WTC11 (cell line): ENCODE measurements around the gene MORC1. TPM values are rescaled to one million over a fixed set of nuclear protein-coding genes. Genes with fewer than 3 reads are reported as not detected.

Experiments
- ATAC-seq: fragments of 200-7000 bp; cut with Tn5 transposase; 2 replicates; pipeline ENCODE4 v1.10.0; 2021; ENCODE audit warnings: mild to moderate bottlenecking, moderate library complexity
- CTCF ChIA-PET: fragments of 300-600 bp; sonication (Branson Sonifier 250); formaldehyde crosslinking; loops from one replicate; lab custom pipeline; 2021; ENCODE audit warnings: antibody characterized with exemption; lab: Charles Lee
- POLR2A ChIA-PET: fragments of 350-600 bp; sonication (Branson Sonifier 250); formaldehyde crosslinking; loops from one replicate; lab custom pipeline; 2021; ENCODE audit warnings: antibody characterized with exemption; lab: Charles Lee
- DNase-seq: peaks from one replicate; pipeline ENCODE4 v3.0.0; 2021; ENCODE audit warnings: low spot score
- H3K27ac Mint-ChIP-seq: 2 replicates; pipeline ENCODE4 v1.8.0; 2021; ENCODE audit warnings: mixed read lengths
- H3K27me3 Mint-ChIP-seq: 2 replicates; pipeline ENCODE4 v1.8.0; 2021; ENCODE audit warnings: low read depth, mild to moderate bottlenecking, moderate library complexity, mixed read lengths
- H3K36me3 Mint-ChIP-seq: 2 replicates; pipeline ENCODE4 v1.8.0; 2021; ENCODE audit warnings: mixed read lengths
- H3K4me1 Mint-ChIP-seq: 2 replicates; pipeline ENCODE4 v1.8.0; 2022; ENCODE audit warnings: mixed read lengths
- H3K4me3 Mint-ChIP-seq: 2 replicates; pipeline ENCODE4 v1.8.0; 2021; ENCODE audit warnings: mild to moderate bottlenecking, moderate library complexity, mixed read lengths
- H3K9me3 Mint-ChIP-seq: 2 replicates; pipeline ENCODE4 v1.8.0; 2021; ENCODE audit warnings: mixed read lengths
- AFF4 ChIP-seq: sonication (generic); formaldehyde crosslinking; IDR thresholded peaks from 2 replicates; pipeline ENCODE4 v1.8.1; 2023; ENCODE audit warnings: mild to moderate bottlenecking, missing genetic modification reagents, borderline replicate concordance
- ATF2 ChIP-seq: sonication (generic); formaldehyde crosslinking; IDR thresholded peaks from 2 replicates; pipeline ENCODE4 v1.8.1; 2022; ENCODE audit warnings: low read depth, missing genetic modification reagents, borderline replicate concordance
- CREM ChIP-seq: sonication (generic); formaldehyde crosslinking; IDR thresholded peaks from 2 replicates; pipeline ENCODE4 v1.8.1; 2022; ENCODE audit warnings: mild to moderate bottlenecking, missing genetic modification reagents, moderate library complexity
- GABPB1 ChIP-seq: sonication (generic); formaldehyde crosslinking; IDR thresholded peaks from 2 replicates; pipeline ENCODE4 v1.8.1; 2023; ENCODE audit warnings: mild to moderate bottlenecking, missing genetic modification reagents
- GRHL2 ChIP-seq: fragments of 250-450 bp; sonication (Bioruptor Pico); IDR thresholded peaks from 2 replicates; pipeline ENCODE4 v1.8.0; 2022; ENCODE audit warnings: mild to moderate bottlenecking, moderate library complexity; ENCODE audit not compliant: insufficient replicate concordance, severe bottlenecking
- IRF2 ChIP-seq: sonication (generic); formaldehyde crosslinking; IDR thresholded peaks from 2 replicates; pipeline ENCODE4 v1.8.0; 2022; ENCODE audit warnings: low read depth, missing genetic modification reagents, borderline replicate concordance
- JAZF1 ChIP-seq: fragments of 250-450 bp; sonication (Bioruptor Pico); IDR thresholded peaks from 2 replicates; pipeline ENCODE4 v1.9.0; 2021; ENCODE audit warnings: moderate library complexity, mild to moderate bottlenecking, inconsistent platforms
- MXD4 ChIP-seq: fragments of 250-450 bp; sonication (Bioruptor Pico); IDR thresholded peaks from 2 replicates; pipeline ENCODE4 v1.8.0; 2021; ENCODE audit warnings: mild to moderate bottlenecking, moderate library complexity, borderline replicate concordance
- PRDM15 ChIP-seq: sonication (generic); formaldehyde crosslinking; IDR thresholded peaks from 2 replicates; pipeline ENCODE4 v1.8.0; 2022; ENCODE audit warnings: missing genetic modification reagents
- ZBTB43 ChIP-seq: sonication (generic); formaldehyde crosslinking; IDR thresholded peaks from 2 replicates; pipeline ENCODE4 v1.8.1; 2023; ENCODE audit warnings: mild to moderate bottlenecking, missing genetic modification reagents
- ZNF219 ChIP-seq: sonication (generic); formaldehyde crosslinking; IDR thresholded peaks from 2 replicates; pipeline ENCODE4 v1.8.0; 2023; ENCODE audit warnings: missing genetic modification reagents, mild to moderate bottlenecking, borderline replicate concordance
- ZNF396 ChIP-seq: fragments of 250-450 bp; sonication (Bioruptor Pico); IDR thresholded peaks from 2 replicates; pipeline ENCODE4 v1.8.0; 2021; ENCODE audit warnings: mild to moderate bottlenecking, moderate library complexity, borderline replicate concordance
- ZNF423 ChIP-seq: fragments of 250-450 bp; sonication (Bioruptor Pico); IDR thresholded peaks from 2 replicates; pipeline ENCODE4 v2.1.2; 2022; ENCODE audit warnings: mild to moderate bottlenecking, moderate library complexity
- ZNF532 ChIP-seq: fragments of 250-450 bp; sonication (Bioruptor Pico); IDR thresholded peaks from 2 replicates; pipeline ENCODE4 v1.9.0; 2021; ENCODE audit warnings: mild to moderate bottlenecking, borderline replicate concordance
- total RNA-seq: library from RNA; stranded (reverse); gene quantifications from 3 replicates; pipeline ENCODE4 v1.2.3, GENCODE V29; 2021

Gene MORC1
- total RNA-seq, 1 experiment from 2014 or later: not detected

- ATAC-seq: no peak
- CTCF ChIA-PET: no interaction called here
- POLR2A ChIA-PET: no interaction called here
- Mint-ChIP-seq H3K4me3 (no peak overlapping the region), H3K4me1 (peaks cover 6% of the 10 kb centered on the region)
- no peak for TF ChIP-seq ATF2 (CRISPR knock-in tag)
- TF ChIP-seq PRDM15 (CRISPR knock-in tag): no peak
- TF ChIP-seq ZNF396 (CRISPR knock-in tag): no peak
- no peak for TF ChIP-seq CREM (CRISPR knock-in tag)
- no peak for TF ChIP-seq ZBTB43 (CRISPR knock-in tag)
- no peak for TF ChIP-seq JAZF1
- no peak for TF ChIP-seq IRF2 (CRISPR knock-in tag)
- TF ChIP-seq ZNF219 (CRISPR knock-in tag): no peak
- TF ChIP-seq GRHL2 (CRISPR knock-in tag): no peak
- no peak for TF ChIP-seq MXD4
- TF ChIP-seq ZNF423 (CRISPR knock-in tag): no peak
- no peak for TF ChIP-seq AFF4 (CRISPR knock-in tag)
- TF ChIP-seq ZNF532 (CRISPR knock-in tag): no peak
- no peak for TF ChIP-seq GABPB1 (CRISPR knock-in tag)
- TF ChIP-seq, all 79 proteins: peak for 0
- Mint-ChIP-seq H3K27ac (no peak overlapping the region), H3K36me3 (no peaks in the 10 kb centered on the region), H3K9me3 (no peaks in the 10 kb centered on the region), H3K27me3 (no peaks in the 10 kb centered on the region)
- no peak for DNase-seq
Observed at GRCh38 chr3:109066864-109067263, 51.1 kb downstream of the MORC1 start.
